RWPE2 (cell line): ENCODE data around the gene ARNT2.
A peak's percentile ranks its signal among the peaks of the same experiment; 100 is the strongest.

Source experiments
- ATAC-seq: fragments of 200-7000 bp; cut with Tn5 transposase; 3 replicates; pipeline ENCODE4 v1.9.1; 2021; ENCODE audit warnings: low read depth
- DNase-seq: peaks from one replicate; pipeline ENCODE4 v3.0.0-alpha.2; 2020; ENCODE audit warnings: low spot score
- H3K27ac ChIP-seq: fragments of 450-650 bp; 2 replicates; pipeline ENCODE4 v1.5.1; 2017; ENCODE audit warnings: mild to moderate bottlenecking; ENCODE audit not compliant: poor library complexity, severe bottlenecking
- H3K27me3 ChIP-seq: fragments of 250-450 bp; sonication (Bioruptor Pico); 2 replicates; pipeline ENCODE4 v1.5.1; 2021; ENCODE audit warnings: mild to moderate bottlenecking, moderate library complexity; ENCODE audit not compliant: insufficient read depth, poor library complexity, severe bottlenecking
- H3K36me3 ChIP-seq: fragments of 250-450 bp; sonication (Bioruptor Pico); 2 replicates; pipeline ENCODE4 v1.5.1; 2020; ENCODE audit warnings: low read depth, mild to moderate bottlenecking, moderate library complexity
- H3K4me1 ChIP-seq: fragments of 250-450 bp; sonication (Bioruptor Pico); 2 replicates; pipeline ENCODE4 v1.5.1; 2021; ENCODE audit warnings: mild to moderate bottlenecking, moderate library complexity; ENCODE audit not compliant: insufficient read depth, poor library complexity, severe bottlenecking
- H3K4me3 ChIP-seq: fragments of 250-450 bp; sonication (Bioruptor Pico); 2 replicates; pipeline ENCODE4 v1.5.1; 2021; ENCODE audit warnings: mild to moderate bottlenecking, moderate library complexity; ENCODE audit not compliant: severe bottlenecking
- H3K9me3 ChIP-seq: fragments of 250-450 bp; sonication (Bioruptor Pico); 2 replicates; pipeline ENCODE4 v1.5.1; 2021; ENCODE audit warnings: mild to moderate bottlenecking, moderate library complexity; ENCODE audit not compliant: severe bottlenecking
- TF ChIP-seq, protein P1 (sequence below): fragments of 450-650 bp; IDR thresholded peaks from one replicate; pipeline ENCODE4 v1.5.1; 2017; ENCODE audit warnings: mild to moderate bottlenecking, moderate library complexity; ENCODE audit not compliant: poor library complexity, severe bottlenecking

ARNT2 gene

DNA sequence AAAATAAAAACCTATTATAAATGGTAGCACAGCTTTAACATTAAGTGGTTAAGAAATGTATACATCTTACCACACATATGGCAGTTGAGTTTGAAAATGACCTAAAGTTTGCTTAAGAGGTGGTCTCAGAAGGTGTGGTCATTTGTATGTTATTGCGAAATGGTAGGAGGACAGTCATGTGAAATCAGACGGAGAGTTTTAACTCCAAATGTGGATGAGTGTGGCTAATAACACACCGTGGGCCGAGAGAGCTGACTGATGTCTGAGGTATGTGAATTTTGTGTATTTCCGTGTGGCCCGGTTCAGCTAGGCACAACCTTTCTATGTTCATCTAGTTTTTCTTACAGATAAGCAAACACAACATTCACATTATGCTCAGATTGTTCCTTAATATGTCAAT is 71.9 kb downstream of the ARNT2 start:
- Histone ChIP-seq H3K27ac (no peak overlapping the region), H3K9me3 (no peaks in the 10 kb centered on the region), H3K4me3 (no peak overlapping the region), H3K36me3 (no peaks in the 10 kb centered on the region), H3K4me1 (peaks cover 4% of the 10 kb centered on the region), H3K27me3 (no peaks in the 10 kb centered on the region)
- TF ChIP-seq, protein P1, sequence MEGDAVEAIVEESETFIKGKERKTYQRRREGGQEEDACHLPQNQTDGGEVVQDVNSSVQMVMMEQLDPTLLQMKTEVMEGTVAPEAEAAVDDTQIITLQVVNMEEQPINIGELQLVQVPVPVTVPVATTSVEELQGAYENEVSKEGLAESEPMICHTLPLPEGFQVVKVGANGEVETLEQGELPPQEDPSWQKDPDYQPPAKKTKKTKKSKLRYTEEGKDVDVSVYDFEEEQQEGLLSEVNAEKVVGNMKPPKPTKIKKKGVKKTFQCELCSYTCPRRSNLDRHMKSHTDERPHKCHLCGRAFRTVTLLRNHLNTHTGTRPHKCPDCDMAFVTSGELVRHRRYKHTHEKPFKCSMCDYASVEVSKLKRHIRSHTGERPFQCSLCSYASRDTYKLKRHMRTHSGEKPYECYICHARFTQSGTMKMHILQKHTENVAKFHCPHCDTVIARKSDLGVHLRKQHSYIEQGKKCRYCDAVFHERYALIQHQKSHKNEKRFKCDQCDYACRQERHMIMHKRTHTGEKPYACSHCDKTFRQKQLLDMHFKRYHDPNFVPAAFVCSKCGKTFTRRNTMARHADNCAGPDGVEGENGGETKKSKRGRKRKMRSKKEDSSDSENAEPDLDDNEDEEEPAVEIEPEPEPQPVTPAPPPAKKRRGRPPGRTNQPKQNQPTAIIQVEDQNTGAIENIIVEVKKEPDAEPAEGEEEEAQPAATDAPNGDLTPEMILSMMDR, result no peak
- DNase-seq (peak; percentile 36), ATAC-seq (no peak)

DNA sequence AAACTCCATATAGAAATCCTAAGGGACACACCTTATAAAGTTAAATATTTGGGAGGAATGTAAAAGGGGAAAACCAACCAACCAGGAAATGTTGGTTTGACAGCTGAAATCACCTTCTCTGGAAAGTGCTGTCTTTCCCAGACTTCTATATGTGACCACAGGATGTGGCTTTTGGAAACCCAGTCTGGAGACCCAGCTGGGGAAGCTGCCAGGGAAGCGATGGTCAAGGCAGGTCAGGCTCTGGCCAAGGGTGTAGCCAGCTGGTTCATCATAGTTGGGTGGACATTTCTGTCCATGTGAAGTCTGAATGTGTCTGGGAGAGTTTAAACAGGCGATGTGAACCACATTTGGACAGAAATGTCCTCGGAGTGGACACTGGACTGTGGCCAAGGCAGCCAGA is 73.9 kb downstream of the ARNT2 start:
- Histone ChIP-seq H3K9me3 (no peaks in the 10 kb centered on the region), H3K27ac (no peak overlapping the region), H3K4me1 (peaks cover 6% of the 10 kb centered on the region), H3K36me3 (no peaks in the 10 kb centered on the region), H3K4me3 (no peak overlapping the region), H3K27me3 (no peaks in the 10 kb centered on the region)
- TF ChIP-seq, protein P1, result no peak
- no peak for DNase-seq
- no peak for ATAC-seq

DNA sequence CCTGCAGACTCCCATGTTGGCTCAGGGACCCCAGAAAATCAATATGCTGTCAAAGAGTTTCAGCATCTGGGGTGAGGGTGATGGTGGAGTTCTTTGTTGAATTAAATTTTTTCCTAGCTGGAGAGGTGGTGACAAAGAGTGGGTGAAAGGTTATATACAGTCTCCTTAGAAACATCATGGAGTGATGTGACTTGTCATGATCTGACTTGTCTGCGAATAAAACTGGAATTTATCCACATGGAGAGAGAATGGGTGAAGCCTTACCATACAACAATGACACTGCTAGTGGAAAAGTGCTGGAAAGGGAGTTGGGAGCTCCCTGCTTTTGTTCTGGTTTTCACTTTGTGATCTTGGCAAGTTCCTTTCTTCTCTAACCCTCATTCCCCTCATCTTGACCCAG is 75.0 kb downstream of the ARNT2 start:
- no peak overlapping the region for H3K4me3 ChIP-seq
- H3K27me3 ChIP-seq, result no peaks in the 10 kb centered on the region
- ATAC-seq (no peak), DNase-seq (no peak)
- H3K27ac ChIP-seq, result no peak overlapping the region
- TF ChIP-seq, protein P1, result no peak
- H3K36me3 ChIP-seq, result no peaks in the 10 kb centered on the region
- H3K9me3 ChIP-seq, result no peaks in the 10 kb centered on the region
- H3K4me1 ChIP-seq, result peaks cover 6% of the 10 kb centered on the region

DNA sequence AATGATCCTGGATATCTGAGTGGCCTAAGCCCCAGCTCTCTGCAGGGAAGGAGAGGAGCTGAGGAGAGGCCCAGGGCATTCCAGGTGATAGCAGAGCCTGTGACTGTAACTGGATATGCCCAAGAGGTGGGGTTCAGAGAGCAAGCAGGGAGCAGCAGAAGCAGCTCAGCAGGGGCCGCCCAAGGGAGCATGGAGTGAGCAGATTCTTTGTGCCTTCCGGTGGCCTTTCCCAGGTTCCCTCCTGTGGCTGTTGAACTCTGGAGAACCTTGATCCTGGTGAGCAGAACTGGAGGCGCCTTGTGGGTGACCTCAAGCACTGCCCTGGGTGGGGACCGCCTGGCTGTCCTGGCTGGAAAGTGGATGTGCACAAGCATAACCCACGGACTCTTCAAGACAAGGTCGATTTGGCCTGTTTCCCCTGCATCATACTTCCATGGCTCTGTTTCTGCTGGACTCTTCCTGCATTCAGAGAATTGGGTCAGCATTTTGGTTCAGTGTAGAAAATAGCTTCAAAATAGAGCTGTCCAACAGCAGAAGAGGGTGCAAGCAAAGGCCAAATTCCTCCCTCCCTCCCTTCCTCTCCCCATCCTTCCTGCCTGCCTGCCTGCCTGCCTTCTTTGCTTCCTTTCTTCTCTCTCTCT is 76.1 kb downstream of the ARNT2 start:
- Histone ChIP-seq H3K36me3 (no peaks in the 10 kb centered on the region), H3K27me3 (no peaks in the 10 kb centered on the region), H3K9me3 (no peaks in the 10 kb centered on the region), H3K4me1 (peaks cover 8% of the 10 kb centered on the region), H3K4me3 (no peak overlapping the region), H3K27ac (no peak overlapping the region)
- ATAC-seq, result no peak
- DNase-seq, result no peak
- TF ChIP-seq, protein P1, result no peak

DNA sequence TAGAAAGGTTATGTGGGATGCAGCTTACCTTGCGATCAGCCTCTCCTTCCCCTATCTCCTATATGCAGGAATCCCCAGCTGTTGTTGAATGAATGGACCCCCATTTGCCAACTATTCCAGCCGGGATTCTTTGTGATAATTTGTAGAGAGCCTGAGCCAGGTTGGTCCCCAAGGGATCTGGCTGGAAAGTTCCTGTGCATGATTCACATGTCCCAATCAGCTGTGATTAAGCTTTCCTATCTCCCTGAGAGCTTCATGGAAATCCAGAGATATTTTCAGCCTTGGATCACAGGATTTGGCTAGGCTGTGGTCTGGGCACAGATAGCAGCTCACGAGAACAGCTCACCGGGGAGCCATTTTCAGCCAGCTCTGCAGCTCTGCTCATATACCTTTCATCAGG is 76.7 kb downstream of the ARNT2 start:
- no peaks in the 10 kb centered on the region for H3K27me3 ChIP-seq
- peaks cover 11% of the 10 kb centered on the region for H3K4me1 ChIP-seq
- DNase-seq (no peak), ATAC-seq (peak; percentile 76)
- H3K4me3 ChIP-seq, result no peak overlapping the region
- H3K27ac ChIP-seq, result no peak overlapping the region
- H3K36me3 ChIP-seq, result no peaks in the 10 kb centered on the region
- no peaks in the 10 kb centered on the region for H3K9me3 ChIP-seq
- TF ChIP-seq, protein P1, result no peak
